ENCODE measurements around the gene GPR107. TPM values are rescaled to one million over a fixed set of nuclear protein-coding genes. Genes with fewer than 3 reads are reported as not detected.

GPR107 gene
- total RNA-seq, 5 donors from 2014 or later (not counting 1 experiment from before 2014, with no cell fraction given), result 21.3 to 29.1 (median 22.1) TPM

DNA sequence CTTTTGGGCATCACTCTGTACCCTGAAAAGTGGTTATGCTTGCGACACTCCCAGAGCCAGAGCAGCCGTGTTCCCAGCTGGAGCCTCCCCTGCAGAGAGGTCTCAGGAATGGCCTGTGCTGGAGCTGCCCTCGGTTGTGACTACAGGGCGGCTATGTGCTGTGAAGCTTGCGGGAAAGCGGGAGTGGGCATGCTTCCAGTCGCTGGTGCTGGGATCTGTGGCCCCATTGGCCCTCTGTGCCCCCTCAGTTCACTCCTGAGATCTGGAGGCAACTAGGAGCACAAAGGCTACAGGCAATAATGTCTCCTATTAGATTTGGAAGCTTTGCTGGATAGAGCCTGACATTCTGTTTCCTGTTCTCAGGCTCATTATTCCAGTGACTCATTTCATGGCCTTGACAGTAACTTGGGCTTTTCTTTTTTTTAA is 56.9 kb downstream of the GPR107 start:
- POLR2A ChIA-PET, result no interaction called here
- H3K4me1 ChIP-seq (ENCODE audit: control insufficient read depth in 1 of 2, extremely low read depth in 1 of 2, insufficient read depth in 2 of 2, low read length in 2 of 2), result peaks cover 0 to 22% of the 10 kb centered on the region in 2 experiments
- DNase-seq, result no peak
- H3K27ac ChIP-seq (ENCODE audit: low read length), result no peak overlapping the region
- no peaks in the 10 kb centered on the region for H3K9me3 ChIP-seq
- Mint-ChIP-seq H3K4me3 (no peak overlapping the region), H3K9me3 (no peaks in the 10 kb centered on the region), H3K27me3 (no peaks in the 10 kb centered on the region), H3K27ac (no peak overlapping the region), H3K36me3 (peaks cover 38% of the 10 kb centered on the region), H3K4me1 (peaks cover 15 to 22% (median 18%) of the 10 kb centered on the region in 3 donors)
- no peak overlapping the region for H3K4me3 ChIP-seq (ENCODE audit: control insufficient read depth in 1 of 2, extremely low read depth in 1 of 2, low read length in 1 of 2)
- no peaks in the 10 kb centered on the region for H3K27me3 ChIP-seq (replicated peaks in 1 of 2; ENCODE audit: control insufficient read depth in 2 of 2, extremely low read depth in 1 of 2, insufficient read depth in 2 of 2, low read length in 1 of 2)
- H3K36me3 ChIP-seq (ENCODE audit: control insufficient read depth in 2 of 2, extremely low read depth in 1 of 2, insufficient read depth in 1 of 2, low read length in 1 of 2), result peaks cover 8 to 36% of the 10 kb centered on the region in 2 donors
- 98% methylated on average over 6 of the region's 7 CpGs for WGBS (ENCODE audit: insufficient coverage)
- no peak for ATAC-seq (replicated peaks in 1 of 4)
- CTCF ChIA-PET, result no interaction called here

GRCh38 chr9:130111786-130112537 is 58.3 kb downstream of the GPR107 start:
- Mint-ChIP-seq H3K9me3 (no peaks in the 10 kb centered on the region), H3K4me3 (no peak overlapping the region), H3K27ac (no peak overlapping the region), H3K4me1 (peaks cover 13 to 20% (median 16%) of the 10 kb centered on the region in 3 donors), H3K27me3 (no peaks in the 10 kb centered on the region), H3K36me3 (peaks cover 41% of the 10 kb centered on the region)
- no peak overlapping the region for H3K4me3 ChIP-seq (ENCODE audit: control insufficient read depth in 1 of 2, extremely low read depth in 1 of 2, low read length in 1 of 2)
- H3K27ac ChIP-seq (ENCODE audit: low read length), result no peak overlapping the region
- POLR2A ChIA-PET, result interaction anchor here in 1 of 2 donors (0.7 kb wide), 1 partner anchor 227 kb away, joined by 3 read pairs; no protein-coding TSS in a partner anchor
- H3K4me1 ChIP-seq (ENCODE audit: control insufficient read depth in 1 of 2, extremely low read depth in 1 of 2, insufficient read depth in 2 of 2, low read length in 2 of 2), result peaks cover 0 to 20% of the 10 kb centered on the region in 2 experiments
- CTCF ChIA-PET, result interaction anchor here in 1 of 2 donors (0.8 kb wide), 1 partner anchor 128 kb away, joined by 4 read pairs; no protein-coding TSS in a partner anchor
- DNase-seq (no peak), ATAC-seq (replicated peaks in 1 of 4) (no peak)
- H3K27me3 ChIP-seq (replicated peaks in 1 of 2; ENCODE audit: control insufficient read depth in 2 of 2, extremely low read depth in 1 of 2, insufficient read depth in 2 of 2, low read length in 1 of 2), result no peaks in the 10 kb centered on the region
- no peaks in the 10 kb centered on the region for H3K9me3 ChIP-seq
- 91% methylated on average over 18 of the region's 30 CpGs for WGBS (ENCODE audit: insufficient coverage)
- H3K36me3 ChIP-seq (ENCODE audit: control insufficient read depth in 2 of 2, extremely low read depth in 1 of 2, insufficient read depth in 1 of 2, low read length in 1 of 2), result peaks cover 8 to 30% of the 10 kb centered on the region in 2 donors

DNA sequence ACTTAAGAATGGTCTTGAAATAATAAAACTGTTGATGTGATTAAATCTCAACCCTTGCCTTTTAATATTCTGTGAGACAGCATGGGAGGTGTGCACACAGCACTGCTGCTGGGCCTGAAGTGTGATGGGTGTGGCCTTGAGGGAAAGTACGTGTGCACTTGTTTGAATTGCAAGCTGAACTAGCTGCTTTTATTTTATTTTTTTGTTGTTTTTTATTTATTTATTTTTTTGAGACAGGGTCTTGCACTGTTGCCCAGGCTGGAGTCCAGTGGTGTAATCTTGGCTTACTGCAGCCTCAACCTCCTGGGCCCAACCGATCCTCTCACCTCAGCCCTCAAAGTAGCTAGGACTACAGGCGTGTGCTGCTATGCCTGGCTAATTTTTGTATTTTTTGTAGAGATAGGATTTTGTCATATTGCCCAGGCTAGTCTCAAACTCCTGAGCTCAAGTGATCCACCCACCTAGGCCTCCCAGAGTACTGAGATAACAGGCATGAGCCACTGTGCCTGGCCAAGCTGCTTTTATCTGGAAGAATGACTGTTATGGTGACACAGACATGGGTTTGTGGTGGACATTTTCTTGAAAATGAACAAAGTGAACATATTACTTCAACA is 58.9 kb downstream of the GPR107 start:
- Mint-ChIP-seq H3K4me3 (no peak overlapping the region), H3K9me3 (no peaks in the 10 kb centered on the region), H3K27ac (no peak overlapping the region), H3K36me3 (peaks cover 34% of the 10 kb centered on the region), H3K27me3 (no peaks in the 10 kb centered on the region), H3K4me1 (peaks cover 6 to 13% (median 9%) of the 10 kb centered on the region in 3 donors)
- H3K27ac ChIP-seq (ENCODE audit: low read length), result no peak overlapping the region
- H3K4me3 ChIP-seq (ENCODE audit: control insufficient read depth in 1 of 2, extremely low read depth in 1 of 2, low read length in 1 of 2), result no peak overlapping the region
- peaks cover 8 to 29% of the 10 kb centered on the region in 2 donors for H3K36me3 ChIP-seq (ENCODE audit: control insufficient read depth in 2 of 2, extremely low read depth in 1 of 2, insufficient read depth in 1 of 2, low read length in 1 of 2)
- H3K27me3 ChIP-seq (replicated peaks in 1 of 2; ENCODE audit: control insufficient read depth in 2 of 2, extremely low read depth in 1 of 2, insufficient read depth in 2 of 2, low read length in 1 of 2), result no peaks in the 10 kb centered on the region
- peak in 2 of 35 experiments; percentile 12 to 20 for DNase-seq
- ATAC-seq (replicated peaks in 1 of 4), result no peak
- ChIA-PET CTCF (interaction anchor here in 1 of 2 donors (0.8 to 1.1 kb wide), 2 partner anchors 123 to 127 kb away, joined by 3 to 4 read pairs; no protein-coding TSS in a partner anchor), POLR2A (interaction anchor here in 1 of 2 donors (0.7 kb wide), 1 partner anchor 228 kb away, joined by 3 read pairs; no protein-coding TSS in a partner anchor)
- H3K9me3 ChIP-seq, result no peaks in the 10 kb centered on the region
- H3K4me1 ChIP-seq (ENCODE audit: control insufficient read depth in 1 of 2, extremely low read depth in 1 of 2, insufficient read depth in 2 of 2, low read length in 2 of 2), result peaks cover 0 to 13% of the 10 kb centered on the region in 2 experiments
- no CpG with 5 or more reads among the region's 3 CpGs for WGBS (ENCODE audit: insufficient coverage)

GRCh38 chr9:130114741-130115140 is 61.0 kb downstream of the GPR107 start:
- no peaks in the 10 kb centered on the region for H3K27me3 ChIP-seq (replicated peaks in 1 of 2; ENCODE audit: control insufficient read depth in 2 of 2, extremely low read depth in 1 of 2, insufficient read depth in 2 of 2, low read length in 1 of 2)
- DNase-seq (no peak), ATAC-seq (replicated peaks in 1 of 4) (no peak)
- Mint-ChIP-seq H3K27me3 (no peaks in the 10 kb centered on the region), H3K27ac (no peak overlapping the region), H3K4me3 (no peak overlapping the region), H3K9me3 (no peaks in the 10 kb centered on the region), H3K36me3 (peaks cover 38% of the 10 kb centered on the region), H3K4me1 (peaks cover 5 to 7% (median 6%) of the 10 kb centered on the region in 3 donors)
- H3K4me3 ChIP-seq (ENCODE audit: control insufficient read depth in 1 of 2, extremely low read depth in 1 of 2, low read length in 1 of 2), result no peak overlapping the region
- no peak overlapping the region for H3K27ac ChIP-seq (ENCODE audit: low read length)
- ChIA-PET POLR2A (interaction anchor here in 1 of 2 donors (0.6 kb wide), 1 partner anchor 489 kb away, joined by 6 read pairs; the partner anchor contains the start of gene NTMT1), CTCF (interaction anchor here in 1 of 2 donors (0.6 kb wide), 1 partner anchor 58 kb away, joined by 3 read pairs; no protein-coding TSS in a partner anchor)
- peaks cover 0 to 13% of the 10 kb centered on the region in 2 experiments for H3K4me1 ChIP-seq (ENCODE audit: control insufficient read depth in 1 of 2, extremely low read depth in 1 of 2, insufficient read depth in 2 of 2, low read length in 2 of 2)
- H3K9me3 ChIP-seq, result no peaks in the 10 kb centered on the region
- H3K36me3 ChIP-seq (ENCODE audit: control insufficient read depth in 2 of 2, extremely low read depth in 1 of 2, insufficient read depth in 1 of 2, low read length in 1 of 2), result peaks cover 8 to 40% of the 10 kb centered on the region in 2 donors

GRCh38 chr9:130116346-130116745 is 62.6 kb downstream of the GPR107 start:
- WGBS (ENCODE audit: insufficient coverage), result 95% methylated on average over 9 of the region's 9 CpGs
- H3K9me3 Mint-ChIP-seq, result no peaks in the 10 kb centered on the region
- Histone ChIP-seq H3K27ac (ENCODE audit: low read length) (no peak overlapping the region), H3K27me3 (replicated peaks in 1 of 2; ENCODE audit: control insufficient read depth in 2 of 2, extremely low read depth in 1 of 2, insufficient read depth in 2 of 2, low read length in 1 of 2) (no peaks in the 10 kb centered on the region), H3K4me1 (ENCODE audit: control insufficient read depth in 1 of 2, extremely low read depth in 1 of 2, insufficient read depth in 2 of 2, low read length in 2 of 2) (peaks cover 0 to 13% of the 10 kb centered on the region in 2 experiments), H3K36me3 (ENCODE audit: control insufficient read depth in 2 of 2, extremely low read depth in 1 of 2, insufficient read depth in 1 of 2, low read length in 1 of 2) (peaks cover 8 to 37% of the 10 kb centered on the region in 2 donors), H3K4me3 (ENCODE audit: control insufficient read depth in 1 of 2, extremely low read depth in 1 of 2, low read length in 1 of 2) (no peak overlapping the region), H3K9me3 (no peaks in the 10 kb centered on the region)
- H3K36me3 Mint-ChIP-seq, result peaks cover 42% of the 10 kb centered on the region
- no peak for ATAC-seq (replicated peaks in 1 of 4)
- no peak overlapping the region for H3K27ac Mint-ChIP-seq
- POLR2A ChIA-PET, result interaction anchor here in 1 of 2 donors (0.7 kb wide), 1 partner anchor 10 kb away, joined by 9 read pairs; no protein-coding TSS in a partner anchor
- H3K27me3 Mint-ChIP-seq, result no peaks in the 10 kb centered on the region
- H3K4me1 Mint-ChIP-seq, result peaks cover 0 to 3% (median 0%) of the 10 kb centered on the region in 3 donors
- CTCF ChIA-PET, result interaction anchor here in 1 of 2 donors (0.7 kb wide), 1 partner anchor 123 kb away, joined by 3 read pairs; no protein-coding TSS in a partner anchor
- no peak overlapping the region for H3K4me3 Mint-ChIP-seq
- DNase-seq, result no peak

- Histone ChIP-seq H3K4me3 (ENCODE audit: control insufficient read depth in 1 of 2, extremely low read depth in 1 of 2, low read length in 1 of 2) (no peak overlapping the region), H3K9me3 (no peaks in the 10 kb centered on the region), H3K4me1 (ENCODE audit: control insufficient read depth in 1 of 2, extremely low read depth in 1 of 2, insufficient read depth in 2 of 2, low read length in 2 of 2) (peaks cover 0 to 5% of the 10 kb centered on the region in 2 experiments), H3K27me3 (replicated peaks in 1 of 2; ENCODE audit: control insufficient read depth in 2 of 2, extremely low read depth in 1 of 2, insufficient read depth in 2 of 2, low read length in 1 of 2) (no peaks in the 10 kb centered on the region), H3K27ac (ENCODE audit: low read length) (no peak overlapping the region), H3K36me3 (ENCODE audit: control insufficient read depth in 2 of 2, extremely low read depth in 1 of 2, insufficient read depth in 1 of 2, low read length in 1 of 2) (peaks cover 6 to 38% of the 10 kb centered on the region in 2 donors)
- DNase-seq (no peak), ATAC-seq (replicated peaks in 1 of 4) (no peak)
- ChIA-PET CTCF (interaction anchor here (0.7 to 1.2 kb wide), 2 partner anchors 10 to 119 kb away, joined by 3 read pairs; no protein-coding TSS in a partner anchor), POLR2A (no interaction called here)
- Mint-ChIP-seq H3K4me1 (no peaks in the 10 kb centered on the region), H3K36me3 (peaks cover 40% of the 10 kb centered on the region), H3K4me3 (no peak overlapping the region), H3K27ac (no peak overlapping the region), H3K9me3 (no peaks in the 10 kb centered on the region), H3K27me3 (no peaks in the 10 kb centered on the region)
- WGBS (ENCODE audit: insufficient coverage), result 100% methylated on average over 6 of the region's 9 CpGs
These were observed 63.7 kb downstream of the GPR107 start for GRCh38 chr9:130117376-130117775.
